ENCODE results near the gene PHF10.

GRCh38 chr6:169723991-169724493 lies 258 bp downstream of the PHF10 start:
- TF ChIP-seq CTCF (conservative IDR thresholded peaks at IDR 0.05) (no peak), ZFX (IDR thresholded peaks at IDR 0.05) (no peak)
